Trophoblast cell (in vitro differentiated cells and primary cell): ENCODE measurements around the gene GALK2.
"Not testable (repeated sequence)": the region's sequence is repeated elsewhere in the genome, so short reads cannot be mapped to it uniquely, and the experiment has no call there.

Experiments
- DNase-seq, 2 donors: peaks; one replicate each; pipeline ENCODE4 v3.0.0-alpha.2; 2016
- H2AFZ ChIP-seq: 2 replicates; pipeline ENCODE4 v1.6.1; 2013; ENCODE audit warnings: low read length, moderate library complexity, mild to moderate bottlenecking; ENCODE audit not compliant: insufficient read depth, poor library complexity
- H2AK5ac ChIP-seq: 2 replicates; pipeline ENCODE4 v1.6.1; 2013; ENCODE audit warnings: mild to moderate bottlenecking, low read length
- H2BK120ac ChIP-seq: 2 replicates; pipeline ENCODE4 v1.6.1; 2013; ENCODE audit warnings: low read length, mild to moderate bottlenecking, moderate library complexity; ENCODE audit not compliant: insufficient read depth, poor library complexity
- H2BK12ac ChIP-seq: 2 replicates; pipeline ENCODE4 v1.6.1; 2013; ENCODE audit warnings: mild to moderate bottlenecking, low read length, moderate library complexity
- H2BK5ac ChIP-seq: 2 replicates; pipeline ENCODE4 v1.6.1; 2013; ENCODE audit warnings: low read length, low read depth, moderate library complexity, mild to moderate bottlenecking; ENCODE audit not compliant: poor library complexity
- H3K14ac ChIP-seq: 2 replicates; pipeline ENCODE4 v1.6.1; 2013; ENCODE audit warnings: mild to moderate bottlenecking, low read length
- H3K18ac ChIP-seq: 2 replicates; pipeline ENCODE4 v1.6.1; 2013; ENCODE audit warnings: mild to moderate bottlenecking, low read length
- H3K23ac ChIP-seq: 2 replicates; pipeline ENCODE4 v1.6.1; 2013; ENCODE audit warnings: low read length
- H3K27ac ChIP-seq: 2 replicates; pipeline ENCODE4 v1.5.1; 2013; ENCODE audit warnings: low read depth, mild to moderate bottlenecking, inconsistent platforms, low read length, moderate library complexity
- H3K27me3 ChIP-seq: 2 replicates; pipeline ENCODE4 v1.6.1; 2013; ENCODE audit warnings: inconsistent platforms, mild to moderate bottlenecking, low read length, moderate library complexity; ENCODE audit not compliant: insufficient read depth
- H3K36me3 ChIP-seq, 2 experiments: 1 replicate in 1 of 2; 2 replicates in 1 of 2; pipeline ENCODE4 v1.6.1; 2013; ENCODE audit warnings: low read length in 2 of 2, mild to moderate bottlenecking in 2 of 2, moderate library complexity in 1 of 2; ENCODE audit not compliant: insufficient read depth in 2 of 2, control insufficient read depth in 1 of 2
- H3K4ac ChIP-seq: 2 replicates; pipeline ENCODE4 v1.6.1; 2013; ENCODE audit warnings: low read depth, mild to moderate bottlenecking, low read length, moderate library complexity
- H3K4me1 ChIP-seq, 2 experiments: 1 replicate in 1 of 2; 2 replicates in 1 of 2; pipeline ENCODE4 v1.6.1; 2013; ENCODE audit warnings: low read length in 2 of 2, mild to moderate bottlenecking in 2 of 2, moderate library complexity in 1 of 2; ENCODE audit not compliant: insufficient read depth in 2 of 2, control insufficient read depth in 1 of 2
- H3K4me2 ChIP-seq: 2 replicates; pipeline ENCODE4 v1.6.1; 2013; ENCODE audit warnings: inconsistent platforms, mild to moderate bottlenecking, low read length, moderate library complexity
- H3K4me3 ChIP-seq: 2 replicates; pipeline ENCODE4 v1.5.1; 2013; ENCODE audit warnings: mild to moderate bottlenecking, low read depth, low read length, inconsistent platforms
- H3K79me1 ChIP-seq: one replicate; pipeline ENCODE4 v1.6.1; 2013; ENCODE audit warnings: low read length
- H3K79me2 ChIP-seq: 2 replicates; pipeline ENCODE4 v1.6.1; 2013; ENCODE audit warnings: low read length, mild to moderate bottlenecking; ENCODE audit not compliant: control insufficient read depth, insufficient read depth, poor library complexity
- H3K9ac ChIP-seq: 2 replicates; pipeline ENCODE4 v1.6.1; 2013; ENCODE audit warnings: mild to moderate bottlenecking, low read length
- H3K9me3 ChIP-seq: 2 replicates; pipeline ENCODE4 v1.6.1; 2013; ENCODE audit warnings: low read depth, mild to moderate bottlenecking, control low read depth, inconsistent platforms, low read length; ENCODE audit not compliant: insufficient read depth
- H4K12ac ChIP-seq: 2 replicates; pipeline ENCODE4 v1.6.1; 2013; ENCODE audit warnings: low read depth, mild to moderate bottlenecking, low read length, moderate library complexity
- H4K8ac ChIP-seq: 2 replicates; pipeline ENCODE4 v1.6.1; 2013; ENCODE audit warnings: low read depth, mild to moderate bottlenecking, low read length, moderate library complexity
- H4K91ac ChIP-seq: one replicate; pipeline ENCODE4 v1.6.1; 2013; ENCODE audit warnings: low read depth, mild to moderate bottlenecking, low read length, moderate library complexity
- WGBS: extraction: QIAGEN DNeasy Blood & Tissue Kit; methylation state at CpG from one replicate; pipeline ENCODE4 v1.1.7; 2013; ENCODE audit warnings: missing lambda C conversion rate; ENCODE audit not compliant: insufficient read length, insufficient coverage; ENCODE audit errors: extremely low coverage; 5-methylcytosine and 5-hydroxymethylcytosine counted together

The GALK2 gene

GRCh38 chr15:49248291-49248690, 78.2 kb downstream of the GALK2 start:
- H2AFZ ChIP-seq, result no peak overlapping the region
- H2AK5ac ChIP-seq, result no peak overlapping the region
- H3K4ac ChIP-seq, result no peak overlapping the region
- no peaks in the 10 kb centered on the region for H3K9me3 ChIP-seq
- no CpG with 5 or more reads among the region's 1 CpG for WGBS
- no peaks in the 10 kb centered on the region for H3K27me3 ChIP-seq
- H4K91ac ChIP-seq, result no peak overlapping the region
- no peaks in the 10 kb centered on the region for H3K79me1 ChIP-seq
- no peak overlapping the region for H2BK5ac ChIP-seq
- H3K79me2 ChIP-seq, result no peaks in the 10 kb centered on the region
- H2BK120ac ChIP-seq, result no peak overlapping the region
- H3K4me2 ChIP-seq, result no peak overlapping the region
- H3K36me3 ChIP-seq, result no peaks in the 10 kb centered on the region
- H3K9ac ChIP-seq, result no peak overlapping the region
- no peak overlapping the region for H3K27ac ChIP-seq
- H3K4me1 ChIP-seq, result no peaks in the 10 kb centered on the region
- no peak overlapping the region for H3K14ac ChIP-seq
- no peak overlapping the region for H2BK12ac ChIP-seq
- no peak for DNase-seq
- no peak overlapping the region for H3K18ac ChIP-seq
- no peak overlapping the region for H3K23ac ChIP-seq
- no peak overlapping the region for H4K12ac ChIP-seq
- H4K8ac ChIP-seq, result no peak overlapping the region
- H3K4me3 ChIP-seq, result no peak overlapping the region

- no CpG with 5 or more reads among the region's 6 CpGs for WGBS
These were observed 86.1 kb downstream of the GALK2 start for GRCh38 chr15:49255966-49256759.

GRCh38 chr15:49265117-49265516, 95.1 kb downstream of the GALK2 start:
- H2AK5ac ChIP-seq, H3K27me3 ChIP-seq, H2AFZ ChIP-seq, H3K4me1 ChIP-seq, H3K23ac ChIP-seq, H4K12ac ChIP-seq, H3K4ac ChIP-seq, H2BK5ac ChIP-seq, H3K36me3 ChIP-seq, H3K79me2 ChIP-seq, H3K27ac ChIP-seq, H2BK120ac ChIP-seq, H3K9ac ChIP-seq, H3K4me3 ChIP-seq, H3K18ac ChIP-seq, H2BK12ac ChIP-seq, H4K91ac ChIP-seq, DNase-seq, H4K8ac ChIP-seq, H3K14ac ChIP-seq, H3K9me3 ChIP-seq, H3K4me2 ChIP-seq, H3K79me1 ChIP-seq: not testable (repeated sequence)
- no CpG with 5 or more reads among the region's 12 CpGs for WGBS

More at GRCh38 chr15:49255966-49256759, 86.1 kb downstream of the GALK2 start:
- Histone ChIP-seq H2AFZ (no peak overlapping the region), H3K4me2 (no peak overlapping the region), H4K91ac (no peak overlapping the region), H2BK120ac (no peak overlapping the region), H3K27ac (no peak overlapping the region), H3K18ac (no peak overlapping the region), H4K8ac (no peak overlapping the region), H3K79me2 (no peaks in the 10 kb centered on the region), H3K14ac (no peak overlapping the region), H3K9ac (no peak overlapping the region), H3K4me3 (no peak overlapping the region), H2BK12ac (no peak overlapping the region), H3K9me3 (no peaks in the 10 kb centered on the region), H2BK5ac (no peak overlapping the region), H3K27me3 (no peaks in the 10 kb centered on the region), H3K4me1 (no peaks in the 10 kb centered on the region), H3K4ac (no peak overlapping the region), H2AK5ac (no peak overlapping the region), H3K79me1 (no peaks in the 10 kb centered on the region), H4K12ac (no peak overlapping the region), H3K36me3 (no peaks in the 10 kb centered on the region), H3K23ac (no peak overlapping the region)
- no peak for DNase-seq

- Histone ChIP-seq H3K27ac (no peak overlapping the region), H4K8ac (no peak overlapping the region), H2AFZ (no peak overlapping the region), H2AK5ac (no peak overlapping the region), H3K9ac (no peak overlapping the region), H3K14ac (no peak overlapping the region), H3K27me3 (no peaks in the 10 kb centered on the region), H2BK12ac (no peak overlapping the region), H3K36me3 (peaks cover 0 to 6% of the 10 kb centered on the region in 2 experiments), H2BK120ac (no peak overlapping the region), H3K4ac (no peak overlapping the region), H3K18ac (no peak overlapping the region), H3K4me3 (no peak overlapping the region), H3K9me3 (peaks cover 5% of the 10 kb centered on the region), H3K79me1 (no peaks in the 10 kb centered on the region), H3K79me2 (no peaks in the 10 kb centered on the region), H3K23ac (no peak overlapping the region), H3K4me1 (peaks cover 2 to 3% of the 10 kb centered on the region in 2 experiments), H3K4me2 (no peak overlapping the region), H2BK5ac (no peak overlapping the region), H4K12ac (no peak overlapping the region), H4K91ac (no peak overlapping the region)
- no peak for DNase-seq
- no CpG with 5 or more reads among the region's 3 CpGs for WGBS
These were observed 95.9 kb downstream of the GALK2 start for GRCh38 chr15:49265911-49266310.
